Measurements from ENCODE around the gene MPDZ.

DNA sequence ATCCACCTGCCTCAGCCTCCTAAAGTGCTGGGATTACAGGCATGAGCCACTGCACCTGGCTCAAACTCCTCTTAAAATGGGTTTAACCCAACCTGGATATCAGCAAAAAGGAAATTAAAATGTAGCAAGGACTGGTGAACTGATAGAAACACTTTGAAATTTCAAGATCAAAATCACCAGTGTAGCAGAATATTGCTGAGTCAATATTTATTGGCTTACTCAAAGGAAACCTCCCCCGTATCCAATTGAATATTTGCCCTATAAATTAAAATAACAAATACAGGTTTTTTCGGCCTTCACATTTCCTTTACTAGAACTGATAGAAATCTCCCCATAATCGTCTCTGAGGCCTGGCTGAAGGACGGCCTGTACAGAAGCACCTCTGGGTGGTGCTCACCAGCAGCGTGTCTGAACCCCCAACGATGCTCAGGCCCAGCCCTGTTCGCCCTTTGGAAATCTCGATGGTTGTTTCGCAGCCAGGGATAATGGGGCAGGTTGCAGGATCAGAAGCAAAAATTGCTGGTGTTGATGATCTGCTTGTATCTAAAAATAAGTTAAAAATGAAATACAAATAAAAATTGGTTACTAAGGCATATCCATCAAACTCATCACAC lies 156.6 kb downstream of the MPDZ start:
- TF ChIP-seq POLR2AphosphoS5 (IDR thresholded peaks at IDR 0.05) (no peak), EP300 (IDR thresholded peaks at IDR 0.05) (no peak)

Measured in stomach (tissue), 4 donors.